B cell (primary cell): ENCODE data around the gene BMP2K. TPM values are rescaled to one million over a fixed set of nuclear protein-coding genes. Genes with fewer than 3 reads are reported as not detected.

Experiments
- ATAC-seq: fragments of 200-7000 bp; cut with Tn5 transposase; one replicate; pipeline ENCODE4 v1.10.0; 2021; ENCODE audit warnings: low read depth, mild to moderate bottlenecking, moderate number of reproducible peaks, moderate library complexity
- CTCF ChIA-PET: fragments of 350-600 bp; sonication (Branson Sonifier 250); formaldehyde crosslinking; loops from one replicate; lab custom pipeline; 2021; ENCODE audit warnings: antibody characterized with exemption, inconsistent platforms; lab: Charles Lee
- POLR2A ChIA-PET: fragments of 350-600 bp; sonication (Branson Sonifier 250); formaldehyde crosslinking; loops from one replicate; lab custom pipeline; 2021; ENCODE audit warnings: antibody characterized with exemption; lab: Charles Lee
- DNase-seq: peaks from one replicate; pipeline ENCODE4 v3.0.0; 2013
- H2AFZ ChIP-seq: 2 replicates; pipeline ENCODE4 v1.6.1; 2012; ENCODE audit warnings: mild to moderate bottlenecking, low read depth, low read length; ENCODE audit not compliant: insufficient read depth, poor library complexity, severe bottlenecking
- H3K27ac ChIP-seq, 2 donors: 1 replicate in 1 of 2; 2 replicates in 1 of 2; pipeline ENCODE4 v1.5.1; 2012 to 2013; ENCODE audit warnings: low read length in 2 of 2, mild to moderate bottlenecking in 2 of 2, moderate library complexity in 1 of 2
- H3K27me3 ChIP-seq, 4 experiments: fragments of 200-600 bp in 1 of 4; sonication (generic) in 1 of 4; replicated peaks in 1 of 4; 1 replicate in 2 of 4; 2 replicates in 2 of 4; pipeline versions ENCODE4 v1.6.1 to v1.7.0; 2013 to 2016; ENCODE audit warnings: low read length in 3 of 4, mild to moderate bottlenecking in 2 of 4, mixed read lengths in 1 of 4, moderate library complexity in 1 of 4; ENCODE audit not compliant: insufficient read depth in 4 of 4, control insufficient read depth in 3 of 4; ENCODE audit errors: control extremely low read depth in 1 of 4
- H3K36me3 ChIP-seq, 2 experiments: replicated peaks in 1 of 2; 1 replicate in 1 of 2; 2 replicates in 1 of 2; pipeline versions ENCODE4 v1.6.1 to v1.7.1; 2013; ENCODE audit warnings: low read length in 1 of 2; ENCODE audit not compliant: insufficient read depth in 2 of 2, control insufficient read depth in 1 of 2; ENCODE audit errors: control extremely low read depth in 1 of 2, extremely low read depth in 1 of 2
- H3K4me1 ChIP-seq, 2 donors: fragments of 200-600 bp in 1 of 2; sonication (generic) in 1 of 2; 1 replicate in 1 of 2; 2 replicates in 1 of 2; pipeline versions ENCODE4 v1.5.1 to v1.6.1; 2013 to 2017; ENCODE audit warnings: low read length in 2 of 2; ENCODE audit not compliant: control insufficient read depth in 2 of 2, insufficient read depth in 2 of 2
- H3K4me2 ChIP-seq: replicated peaks from 2 replicates; pipeline ENCODE3; 2012; ENCODE audit warnings: mild to moderate bottlenecking, low read depth, low read length; ENCODE audit not compliant: poor library complexity, severe bottlenecking
- H3K4me3 ChIP-seq, 5 experiments: fragments of 200-600 bp in 1 of 5; sonication (generic) in 1 of 5; 1 replicate in 3 of 5; 2 replicates in 2 of 5; pipeline versions ENCODE4 v1.5.1 to v1.7.0; 2011 to 2016; ENCODE audit warnings: low read length in 4 of 5, mild to moderate bottlenecking in 4 of 5, low read depth in 2 of 5, control low read depth in 1 of 5, moderate library complexity in 1 of 5; ENCODE audit not compliant: insufficient read depth in 1 of 5; ENCODE audit errors: control extremely low read depth in 1 of 5, extremely low read depth in 1 of 5
- H3K79me2 ChIP-seq: fragments of 200-600 bp; sonication (generic); one replicate; pipeline ENCODE4 v1.6.0; 2016; ENCODE audit warnings: low read length; ENCODE audit not compliant: control insufficient read depth, insufficient read depth
- H3K9ac ChIP-seq: fragments of 200-600 bp; sonication (generic); 2 replicates; pipeline ENCODE4 v1.6.1; 2017; ENCODE audit warnings: mild to moderate bottlenecking, low read length, moderate library complexity
- H3K9me3 ChIP-seq, 3 donors: one replicate each; pipeline versions ENCODE4 v1.6.1 to v1.7.1; 2013; ENCODE audit warnings: low read length in 2 of 3; ENCODE audit not compliant: control insufficient read depth in 2 of 3, insufficient read depth in 1 of 3; ENCODE audit errors: control extremely low read depth in 1 of 3
- H4K20me1 ChIP-seq: 2 replicates; pipeline ENCODE4 v1.6.0; 2012; ENCODE audit warnings: mild to moderate bottlenecking, low read length; ENCODE audit not compliant: insufficient read depth, control insufficient read depth, poor library complexity, severe bottlenecking
- H3K27ac Mint-ChIP-seq: one replicate; pipeline ENCODE4 v1.8.0; 2021; ENCODE audit warnings: mixed read lengths
- H3K27me3 Mint-ChIP-seq: one replicate; pipeline ENCODE4 v1.8.0; 2021; ENCODE audit warnings: mixed read lengths
- H3K4me1 Mint-ChIP-seq: one replicate; pipeline ENCODE4 v1.8.0; 2021; ENCODE audit warnings: mixed read lengths
- H3K4me3 Mint-ChIP-seq: one replicate; pipeline ENCODE4 v1.8.0; 2021; ENCODE audit warnings: mixed read lengths
- H3K9me3 Mint-ChIP-seq: one replicate; pipeline ENCODE4 v1.8.0; 2022; ENCODE audit warnings: mixed read lengths; ENCODE audit not compliant: insufficient read depth
- EZH2 ChIP-seq: IDR thresholded peaks from 2 replicates; pipeline ENCODE4 v1.6.1; 2012; ENCODE audit warnings: borderline replicate concordance, low read depth, mild to moderate bottlenecking, moderate library complexity, low read length; ENCODE audit not compliant: insufficient read depth, poor library complexity, severe bottlenecking
- WGBS: methylation state at CpG from one replicate; pipeline ENCODE4 v1.1.5; 2013; ENCODE audit warnings: missing lambda C conversion rate; ENCODE audit not compliant: insufficient coverage; 5-methylcytosine and 5-hydroxymethylcytosine counted together
- intact Hi-C: fragments of 100-400 bp; cut with micrococcal nuclease; formaldehyde crosslinking; loops from one replicate; pipeline ENCODE4 v1.10.0; 2022
- polyA plus RNA-seq: library from polyadenylated mRNA; depleted of rRNA; stranded (reverse); fragments of >200 nt; gene quantifications from 2 replicates; pipeline ENCODE4 v1.2.3, GENCODE V29; 2012
- total RNA-seq, 2 donors: library from RNA; stranded (reverse); fragments of 120-200 nt in 1 of 2; gene quantifications; 1 replicate in 1 of 2; 2 replicates in 1 of 2; pipeline versions ENCODE4 v1.2.3 to v1.2.4, GENCODE V29; 2013 to 2022
- TF ChIP-seq, protein P1 (sequence below): fragments of 200-600 bp; IDR thresholded peaks from one replicate; pipeline ENCODE4 v1.8.0; 2022; ENCODE audit warnings: antibody characterized with exemption, mild to moderate bottlenecking

BMP2K gene
- total and polyA plus RNA-seq, 2 donors (not counting 1 experiment from before 2014, with no cell fraction given): 59.1 to 117 TPM

DNA sequence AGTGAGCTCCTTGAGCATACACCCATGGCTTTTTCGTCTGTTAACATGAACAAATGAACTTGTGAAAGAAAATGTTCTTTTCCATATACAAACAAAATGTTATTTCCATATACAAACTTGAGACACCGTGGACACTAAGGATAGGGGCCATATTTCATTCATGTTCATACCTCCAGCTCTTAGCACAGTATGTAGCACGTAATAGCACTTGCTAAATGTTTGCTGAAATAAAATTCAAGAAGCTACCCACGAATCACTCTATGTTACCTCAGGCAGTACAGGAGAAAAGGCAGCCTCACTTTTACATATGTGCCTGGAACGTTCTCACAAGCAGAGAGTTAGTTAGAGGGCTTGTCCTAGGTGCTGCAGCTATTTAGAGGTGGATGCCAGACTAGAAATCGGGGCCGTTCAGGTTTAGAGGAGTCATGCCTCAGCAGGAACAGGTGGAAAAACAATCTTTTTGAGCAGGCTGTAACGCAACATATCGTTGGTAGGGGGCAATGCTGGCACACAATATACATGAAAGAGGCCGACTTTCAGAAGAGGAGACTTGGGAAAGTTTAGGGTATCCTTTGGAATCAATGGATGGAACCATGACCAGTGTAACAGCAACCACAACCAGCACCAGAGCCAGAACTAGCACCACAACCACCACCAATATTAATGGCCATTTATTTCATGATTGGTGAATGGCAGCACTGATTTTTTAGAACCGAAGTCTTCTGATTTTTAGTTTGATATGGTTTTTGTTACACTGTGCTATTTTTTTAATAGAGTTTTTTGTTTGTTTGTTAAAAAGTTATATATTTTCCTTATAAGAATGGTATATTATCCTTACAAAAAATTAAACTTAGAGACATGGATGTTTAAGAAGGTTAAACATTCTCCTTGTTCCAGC, 177.9 kb downstream of the BMP2K start:
- Histone ChIP-seq H3K27me3 (peaks cover 0 to 2% (median 0%) of the 10 kb centered on the region in 4 experiments), H2AFZ (no peak overlapping the region), H3K9me3 (no peaks in the 10 kb centered on the region), H3K4me1 (no peaks in the 10 kb centered on the region), H3K36me3 (no peaks in the 10 kb centered on the region), H3K4me3 (no peak overlapping the region), H3K4me2 (no peak overlapping the region), H4K20me1 (no peaks in the 10 kb centered on the region), H3K27ac (no peak overlapping the region), H3K79me2 (no peaks in the 10 kb centered on the region), H3K9ac (no peak overlapping the region)
- Mint-ChIP-seq H3K4me3 (no peak overlapping the region), H3K27me3 (peaks cover 25% of the 10 kb centered on the region), H3K27ac (no peak overlapping the region), H3K4me1 (no peaks in the 10 kb centered on the region), H3K9me3 (no peaks in the 10 kb centered on the region)
- POLR2A ChIA-PET: no interaction called here
- WGBS: 27% methylated on average over 5 of the region's 11 CpGs
- CTCF ChIA-PET: interaction anchor here (0.5 to 4.7 kb wide), 10 partner anchors 9 to 1408 kb away, joined by 3 to 32 read pairs (median 5); partner anchors contain the start of genes CFAP299 and PAQR3
- DNase-seq (no peak), ATAC-seq (no peak)
- TF ChIP-seq, protein P1, sequence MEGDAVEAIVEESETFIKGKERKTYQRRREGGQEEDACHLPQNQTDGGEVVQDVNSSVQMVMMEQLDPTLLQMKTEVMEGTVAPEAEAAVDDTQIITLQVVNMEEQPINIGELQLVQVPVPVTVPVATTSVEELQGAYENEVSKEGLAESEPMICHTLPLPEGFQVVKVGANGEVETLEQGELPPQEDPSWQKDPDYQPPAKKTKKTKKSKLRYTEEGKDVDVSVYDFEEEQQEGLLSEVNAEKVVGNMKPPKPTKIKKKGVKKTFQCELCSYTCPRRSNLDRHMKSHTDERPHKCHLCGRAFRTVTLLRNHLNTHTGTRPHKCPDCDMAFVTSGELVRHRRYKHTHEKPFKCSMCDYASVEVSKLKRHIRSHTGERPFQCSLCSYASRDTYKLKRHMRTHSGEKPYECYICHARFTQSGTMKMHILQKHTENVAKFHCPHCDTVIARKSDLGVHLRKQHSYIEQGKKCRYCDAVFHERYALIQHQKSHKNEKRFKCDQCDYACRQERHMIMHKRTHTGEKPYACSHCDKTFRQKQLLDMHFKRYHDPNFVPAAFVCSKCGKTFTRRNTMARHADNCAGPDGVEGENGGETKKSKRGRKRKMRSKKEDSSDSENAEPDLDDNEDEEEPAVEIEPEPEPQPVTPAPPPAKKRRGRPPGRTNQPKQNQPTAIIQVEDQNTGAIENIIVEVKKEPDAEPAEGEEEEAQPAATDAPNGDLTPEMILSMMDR: no peak
- no peak for TF ChIP-seq EZH2
- intact Hi-C loops: loop anchor here (5.0 to 10.0 kb wide), 2 partner anchors 621 to 728 kb away; no protein-coding TSS in a partner anchor

DNA sequence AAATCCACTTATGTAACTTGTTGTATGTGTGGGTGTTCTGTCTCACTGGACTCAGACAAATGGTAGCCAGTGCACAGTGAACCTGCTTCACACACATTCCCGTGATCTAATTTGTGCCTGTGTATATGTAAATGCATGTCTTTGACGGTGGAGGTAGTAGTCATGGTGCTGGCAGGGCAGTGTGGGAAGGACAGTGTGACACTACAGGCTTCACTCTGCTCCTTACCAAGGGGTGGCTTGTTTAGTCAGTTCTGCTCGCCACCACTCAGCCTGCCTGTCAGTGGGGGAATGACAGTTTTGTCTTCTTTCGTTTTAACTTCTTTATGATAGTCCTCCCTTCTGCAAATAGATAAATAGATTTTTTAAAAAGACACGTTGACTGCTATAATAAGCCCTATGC, 180.8 kb downstream of the BMP2K start:
- DNase-seq: no peak
- TF ChIP-seq EZH2: no peak
- TF ChIP-seq, protein P1: no peak
- ChIA-PET POLR2A (no interaction called here), CTCF (no interaction called here)
- H4K20me1 ChIP-seq: no peaks in the 10 kb centered on the region
- intact Hi-C loops: loop anchor here (10.0 kb wide), 1 partner anchor 618 kb away; no protein-coding TSS in a partner anchor
- H2AFZ ChIP-seq: no peak overlapping the region
- no peaks in the 10 kb centered on the region for H3K9me3 ChIP-seq
- peaks cover 16% of the 10 kb centered on the region for H3K27me3 Mint-ChIP-seq
- no peaks in the 10 kb centered on the region for H3K4me1 ChIP-seq
- H3K36me3 ChIP-seq: no peaks in the 10 kb centered on the region
- no peak overlapping the region for H3K4me3 Mint-ChIP-seq
- H3K79me2 ChIP-seq: no peaks in the 10 kb centered on the region
- H3K27ac Mint-ChIP-seq: no peak overlapping the region
- H3K27ac ChIP-seq: no peak overlapping the region
- 100% methylated on average over 1 of the region's 5 CpGs for WGBS
- H3K4me3 ChIP-seq: no peak overlapping the region
- peaks cover 0 to 2% (median 0%) of the 10 kb centered on the region in 4 experiments for H3K27me3 ChIP-seq
- H3K4me1 Mint-ChIP-seq: no peaks in the 10 kb centered on the region
- H3K9me3 Mint-ChIP-seq: no peaks in the 10 kb centered on the region
- ATAC-seq: no peak
- no peak overlapping the region for H3K4me2 ChIP-seq
- no peak overlapping the region for H3K9ac ChIP-seq
